Keratinocyte (primary cell): ENCODE measurements around the gene TRDN.

Experiments
- EZH2 ChIP-seq: IDR thresholded peaks from one replicate; pipeline ENCODE4 v1.6.1; 2012; ENCODE audit warnings: inconsistent platforms, mild to moderate bottlenecking, low read length, moderate library complexity
- TF ChIP-seq, protein P1 (sequence below), 3 experiments: IDR thresholded peaks in 1 of 3; conservative IDR thresholded peaks in 1 of 3; optimal IDR thresholded peaks in 1 of 3; 2 replicates in 2 of 3; 3 replicates in 1 of 3; pipeline versions ENCODE3 to v1.5.1; 2011; ENCODE audit warnings: low read length in 3 of 3, mild to moderate bottlenecking in 3 of 3, moderate library complexity in 2 of 3, control low read depth in 1 of 3, inconsistent platforms in 1 of 3; ENCODE audit not compliant: insufficient read depth in 2 of 3; ENCODE audit errors: extremely low read depth in 1 of 3

DNA sequence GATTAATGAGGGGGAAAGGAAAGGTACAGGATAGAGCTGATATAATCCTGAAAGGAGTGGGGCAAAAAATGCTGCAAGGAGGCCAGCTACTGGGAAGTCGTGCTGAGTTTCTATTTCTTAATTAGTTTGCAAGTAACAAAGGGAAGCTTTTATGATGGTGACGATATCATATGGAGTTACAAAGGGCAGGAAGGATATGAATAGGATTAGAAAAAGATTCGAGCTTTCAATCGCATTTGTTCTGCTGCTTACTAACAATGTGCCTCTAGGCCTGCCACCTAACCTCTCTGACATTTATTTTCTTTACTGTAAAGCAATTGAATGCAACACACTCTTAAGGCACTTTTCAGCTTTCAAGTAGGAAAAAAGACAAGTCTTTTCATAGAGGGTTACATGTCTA lies 421.5 kb downstream of the TRDN start:
- TF ChIP-seq EZH2, result no peak
- TF ChIP-seq, protein P1, sequence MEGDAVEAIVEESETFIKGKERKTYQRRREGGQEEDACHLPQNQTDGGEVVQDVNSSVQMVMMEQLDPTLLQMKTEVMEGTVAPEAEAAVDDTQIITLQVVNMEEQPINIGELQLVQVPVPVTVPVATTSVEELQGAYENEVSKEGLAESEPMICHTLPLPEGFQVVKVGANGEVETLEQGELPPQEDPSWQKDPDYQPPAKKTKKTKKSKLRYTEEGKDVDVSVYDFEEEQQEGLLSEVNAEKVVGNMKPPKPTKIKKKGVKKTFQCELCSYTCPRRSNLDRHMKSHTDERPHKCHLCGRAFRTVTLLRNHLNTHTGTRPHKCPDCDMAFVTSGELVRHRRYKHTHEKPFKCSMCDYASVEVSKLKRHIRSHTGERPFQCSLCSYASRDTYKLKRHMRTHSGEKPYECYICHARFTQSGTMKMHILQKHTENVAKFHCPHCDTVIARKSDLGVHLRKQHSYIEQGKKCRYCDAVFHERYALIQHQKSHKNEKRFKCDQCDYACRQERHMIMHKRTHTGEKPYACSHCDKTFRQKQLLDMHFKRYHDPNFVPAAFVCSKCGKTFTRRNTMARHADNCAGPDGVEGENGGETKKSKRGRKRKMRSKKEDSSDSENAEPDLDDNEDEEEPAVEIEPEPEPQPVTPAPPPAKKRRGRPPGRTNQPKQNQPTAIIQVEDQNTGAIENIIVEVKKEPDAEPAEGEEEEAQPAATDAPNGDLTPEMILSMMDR (optimal IDR thresholded peaks at IDR 0.05 in 1 of 3, IDR thresholded peaks at IDR 0.05 in 1 of 3, conservative IDR thresholded peaks at IDR 0.05 in 1 of 3; ENCODE audit: extremely low read depth in 1 of 3, insufficient read depth in 2 of 3, low read length in 3 of 3), result no peak
